Esophagus muscularis mucosa (tissue), 4 donors: ENCODE data around the gene RFX7.

ENCODE experiments used
- EP300 ChIP-seq: sonication (generic); formaldehyde crosslinking; IDR thresholded peaks from one replicate; pipeline ENCODE4 v1.6.1; 2017; ENCODE audit warnings: antibody characterized with exemption
- POLR2A ChIP-seq: fragments of 450-650 bp; IDR thresholded peaks from one replicate; pipeline ENCODE4 v1.6.1; 2017; ENCODE audit warnings: antibody characterized with exemption, moderate library complexity, mild to moderate bottlenecking, low read depth
- POLR2AphosphoS5 ChIP-seq, 2 donors: sonication (generic); formaldehyde crosslinking; IDR thresholded peaks; one replicate each; pipeline ENCODE4 v1.6.1; 2017; ENCODE audit warnings: antibody characterized with exemption in 2 of 2
- TF ChIP-seq, protein P1 (sequence below), 3 experiments: fragments of 200-600 bp in 2 of 3; fragments of 450-650 bp in 1 of 3; sonication (generic) in 2 of 3; IDR thresholded peaks; one replicate each; pipeline ENCODE4 v1.5.1; 2017 to 2019; ENCODE audit warnings: antibody characterized with exemption in 3 of 3, mild to moderate bottlenecking in 2 of 3, moderate library complexity in 1 of 3

DNA sequence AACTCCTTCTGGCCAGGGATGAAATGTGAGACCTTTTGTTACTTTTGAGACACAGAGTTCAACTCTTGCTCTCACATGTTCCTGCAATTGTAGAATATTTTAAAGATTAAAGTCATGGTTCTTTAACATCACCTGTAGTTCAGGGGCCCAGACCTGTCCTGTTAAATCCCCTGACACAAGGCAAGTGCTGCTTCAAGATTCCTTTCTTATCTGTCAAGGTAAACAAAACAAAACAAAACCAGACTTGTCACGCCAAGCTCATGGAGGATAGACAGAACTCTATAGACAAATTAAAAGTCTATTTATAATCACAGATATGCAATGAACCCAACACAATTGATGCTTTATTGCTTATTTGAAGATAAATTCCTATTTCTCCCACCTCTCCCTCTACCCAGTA lies 201.6 kb downstream of the RFX7 start:
- TF ChIP-seq POLR2A (no peak), EP300 (no peak), POLR2AphosphoS5 (IDR thresholded peaks at IDR 0.05) (no peak)
- TF ChIP-seq, protein P1, sequence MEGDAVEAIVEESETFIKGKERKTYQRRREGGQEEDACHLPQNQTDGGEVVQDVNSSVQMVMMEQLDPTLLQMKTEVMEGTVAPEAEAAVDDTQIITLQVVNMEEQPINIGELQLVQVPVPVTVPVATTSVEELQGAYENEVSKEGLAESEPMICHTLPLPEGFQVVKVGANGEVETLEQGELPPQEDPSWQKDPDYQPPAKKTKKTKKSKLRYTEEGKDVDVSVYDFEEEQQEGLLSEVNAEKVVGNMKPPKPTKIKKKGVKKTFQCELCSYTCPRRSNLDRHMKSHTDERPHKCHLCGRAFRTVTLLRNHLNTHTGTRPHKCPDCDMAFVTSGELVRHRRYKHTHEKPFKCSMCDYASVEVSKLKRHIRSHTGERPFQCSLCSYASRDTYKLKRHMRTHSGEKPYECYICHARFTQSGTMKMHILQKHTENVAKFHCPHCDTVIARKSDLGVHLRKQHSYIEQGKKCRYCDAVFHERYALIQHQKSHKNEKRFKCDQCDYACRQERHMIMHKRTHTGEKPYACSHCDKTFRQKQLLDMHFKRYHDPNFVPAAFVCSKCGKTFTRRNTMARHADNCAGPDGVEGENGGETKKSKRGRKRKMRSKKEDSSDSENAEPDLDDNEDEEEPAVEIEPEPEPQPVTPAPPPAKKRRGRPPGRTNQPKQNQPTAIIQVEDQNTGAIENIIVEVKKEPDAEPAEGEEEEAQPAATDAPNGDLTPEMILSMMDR (IDR thresholded peaks at IDR 0.05) = no peak
